HuH-7 (cell line): ENCODE measurements around the gene AMOTL2.

Experiments
- DNase-seq: peaks from one replicate; pipeline ENCODE4 v3.0.0; 2011; ENCODE audit warnings: low spot score

Gene AMOTL2

GRCh38 chr3:134366221-134366927 is 7.9 kb downstream of the AMOTL2 start:
- DNase-seq = no peak

- no peak for DNase-seq
These were observed 8.5 kb downstream of the AMOTL2 start for GRCh38 chr3:134365766-134366065.

- no peak for DNase-seq
These were observed 9.1 kb downstream of the AMOTL2 start for GRCh38 chr3:134364936-134365765.

DNA sequence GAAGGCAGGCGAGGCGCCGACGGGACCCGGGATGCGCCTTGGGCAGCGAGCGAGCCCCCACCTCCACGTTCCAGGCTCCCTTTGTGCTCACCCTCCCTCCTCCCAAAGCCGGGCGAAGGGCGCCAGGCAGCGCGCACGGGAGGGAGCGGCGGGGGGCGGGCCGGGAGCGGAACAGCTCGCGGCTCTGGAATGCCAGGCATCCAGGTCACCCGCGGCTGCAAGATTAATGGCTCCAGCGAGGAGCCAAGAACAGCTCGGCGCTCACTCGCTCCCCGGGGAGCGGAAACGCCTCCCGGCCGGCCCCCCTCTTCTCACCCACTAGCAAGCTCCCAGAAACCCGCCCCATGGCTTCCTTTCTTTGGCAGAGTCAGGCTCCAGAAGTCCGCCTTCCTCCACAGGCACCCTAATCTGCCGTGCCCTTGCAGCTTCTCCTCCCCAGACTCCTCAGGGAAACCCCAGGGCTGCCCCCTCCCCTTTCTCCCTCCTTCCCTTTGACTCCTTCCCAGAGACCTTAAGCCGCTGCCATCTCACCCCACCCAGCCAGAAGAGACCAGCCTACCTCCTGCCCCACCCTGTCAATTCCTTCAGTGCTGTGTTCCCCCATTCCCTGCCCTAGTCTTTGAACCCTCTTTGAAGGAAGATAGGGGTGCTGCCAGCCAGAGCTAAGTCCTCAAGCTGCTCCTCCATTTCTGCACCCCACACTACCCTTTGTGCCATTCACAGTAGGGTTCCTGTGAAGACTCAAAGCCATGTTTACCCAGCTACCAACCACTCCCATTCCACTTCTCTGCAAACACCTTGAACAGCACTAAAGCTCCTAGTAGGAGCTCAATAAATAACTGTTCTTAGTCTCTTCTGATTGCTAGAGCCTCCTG is 9.9 kb downstream of the AMOTL2 start:
- DNase-seq = peak; percentile 96

- DNase-seq = no peak
These were observed 10.9 kb downstream of the AMOTL2 start for GRCh38 chr3:134363381-134363755.

DNA sequence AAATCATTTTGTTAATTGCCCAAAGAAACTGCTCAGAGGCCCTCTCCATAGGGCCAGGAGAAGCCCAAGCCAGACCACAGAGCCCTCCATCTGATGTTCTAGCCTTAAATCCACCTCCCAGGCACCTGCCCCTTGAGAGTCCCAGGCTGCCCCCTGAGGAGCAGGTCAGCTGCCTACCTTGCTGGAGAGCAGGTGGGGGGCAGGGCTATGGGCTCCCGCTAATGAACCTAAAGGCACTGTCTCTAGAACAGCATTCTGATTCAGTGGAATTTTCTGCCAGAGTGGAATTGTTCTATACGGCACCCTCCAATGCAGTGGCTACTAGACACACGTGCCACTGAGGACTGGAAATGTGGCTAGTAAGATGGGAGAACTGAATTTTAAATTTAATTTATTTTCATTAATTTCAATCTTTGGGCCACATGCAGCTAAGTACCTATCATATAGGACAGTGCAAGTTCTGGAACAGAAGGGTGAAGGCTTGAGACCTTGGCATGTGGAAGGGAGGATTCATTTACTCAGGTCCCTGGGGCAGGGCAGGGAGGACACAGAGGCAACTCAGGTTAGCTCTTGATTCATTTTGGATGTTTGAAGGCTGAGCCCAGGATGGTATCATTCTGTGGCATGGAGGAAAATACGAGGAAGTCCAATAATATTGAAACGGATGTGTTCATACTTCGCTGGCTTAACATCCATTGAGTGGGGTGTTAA is 11.4 kb downstream of the AMOTL2 start:
- DNase-seq = no peak

DNA sequence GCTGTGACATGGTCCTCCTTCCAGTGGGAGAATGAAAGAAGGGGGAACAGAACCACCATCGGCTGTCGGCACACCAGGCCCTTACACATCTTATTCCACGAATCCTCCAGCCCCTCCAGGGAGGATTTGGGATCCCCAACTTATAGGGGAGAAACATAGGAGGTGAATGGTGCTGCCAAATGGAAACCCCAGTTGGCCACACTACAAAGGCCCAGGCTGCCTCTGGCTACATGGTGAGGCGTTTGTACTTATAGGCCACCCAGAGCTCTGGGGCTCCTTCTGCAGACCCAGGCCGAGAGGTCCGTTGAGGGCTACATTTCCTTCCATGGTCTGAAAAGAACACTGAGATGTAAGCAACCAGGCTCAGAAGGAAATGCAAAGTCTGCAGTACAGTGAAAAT is 12.0 kb downstream of the AMOTL2 start:
- no peak for DNase-seq

GRCh38 chr3:134361162-134361835 is 12.9 kb downstream of the AMOTL2 start:
- no peak for DNase-seq

DNA sequence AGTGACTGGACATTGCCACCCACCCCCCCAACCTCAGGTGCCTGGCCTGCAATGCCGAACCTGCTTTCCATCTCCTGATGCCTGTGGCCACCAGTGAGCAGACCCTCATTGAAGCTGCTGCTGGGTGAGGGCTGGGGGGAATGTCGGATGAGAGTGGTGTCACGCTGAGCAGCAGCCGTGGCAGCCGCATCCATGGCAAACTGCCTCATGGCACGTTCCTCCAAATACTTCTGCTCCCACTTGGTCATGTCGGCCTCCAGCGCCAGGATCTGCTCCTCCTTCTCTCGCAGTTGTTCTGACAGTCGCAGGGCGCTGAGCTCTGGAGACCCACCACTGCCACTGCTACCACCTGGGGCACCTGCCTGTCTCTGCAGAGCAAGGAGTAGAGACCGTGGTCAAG is 14.2 kb downstream of the AMOTL2 start:
- no peak for DNase-seq

GRCh38 chr3:134359121-134360010 is 14.9 kb downstream of the AMOTL2 start:
- no peak for DNase-seq

DNA sequence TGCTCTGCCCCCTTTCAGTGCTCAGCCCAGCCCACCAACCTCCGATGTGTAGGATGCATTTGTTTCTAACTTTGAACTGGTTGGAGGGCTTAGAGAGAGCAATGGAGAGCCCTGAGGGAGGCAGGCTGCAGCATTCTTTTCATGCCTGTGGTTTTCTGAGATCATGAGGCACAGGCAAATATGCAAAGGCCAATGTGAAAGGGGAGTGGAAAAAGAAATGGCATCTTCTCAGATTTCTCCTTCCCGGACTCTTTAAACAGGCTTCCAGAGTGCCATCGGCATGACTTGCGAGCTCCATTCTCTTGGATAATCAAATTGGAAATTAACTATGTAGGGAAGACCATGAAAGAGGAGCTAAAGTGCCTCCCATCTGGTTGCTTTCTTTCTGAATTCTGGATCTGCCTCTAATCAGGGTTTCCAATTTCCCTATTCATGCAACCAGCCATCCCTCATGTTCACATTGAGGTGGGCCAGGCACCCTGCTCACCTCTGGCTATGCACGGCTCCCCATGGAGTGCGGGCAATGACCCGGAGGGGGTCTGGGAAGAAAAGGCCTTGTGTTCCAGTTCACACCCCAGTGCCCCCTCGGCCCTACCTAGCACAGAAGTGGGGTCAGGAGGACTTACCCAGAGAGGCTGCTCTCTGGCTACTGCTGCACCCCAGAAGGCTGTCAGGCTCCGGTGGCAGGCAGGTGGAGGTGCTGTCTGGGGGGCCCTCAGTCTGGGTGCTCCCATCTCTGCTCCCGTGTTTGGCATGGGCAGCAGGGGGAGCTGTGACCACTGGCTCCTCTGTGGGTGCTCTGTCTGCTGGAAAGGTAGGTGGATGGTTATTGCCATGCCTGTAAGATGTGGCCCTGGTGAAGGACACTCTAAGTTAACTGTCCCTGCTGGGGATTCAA is 16.1 kb downstream of the AMOTL2 start:
- DNase-seq = peak; percentile 77

DNA sequence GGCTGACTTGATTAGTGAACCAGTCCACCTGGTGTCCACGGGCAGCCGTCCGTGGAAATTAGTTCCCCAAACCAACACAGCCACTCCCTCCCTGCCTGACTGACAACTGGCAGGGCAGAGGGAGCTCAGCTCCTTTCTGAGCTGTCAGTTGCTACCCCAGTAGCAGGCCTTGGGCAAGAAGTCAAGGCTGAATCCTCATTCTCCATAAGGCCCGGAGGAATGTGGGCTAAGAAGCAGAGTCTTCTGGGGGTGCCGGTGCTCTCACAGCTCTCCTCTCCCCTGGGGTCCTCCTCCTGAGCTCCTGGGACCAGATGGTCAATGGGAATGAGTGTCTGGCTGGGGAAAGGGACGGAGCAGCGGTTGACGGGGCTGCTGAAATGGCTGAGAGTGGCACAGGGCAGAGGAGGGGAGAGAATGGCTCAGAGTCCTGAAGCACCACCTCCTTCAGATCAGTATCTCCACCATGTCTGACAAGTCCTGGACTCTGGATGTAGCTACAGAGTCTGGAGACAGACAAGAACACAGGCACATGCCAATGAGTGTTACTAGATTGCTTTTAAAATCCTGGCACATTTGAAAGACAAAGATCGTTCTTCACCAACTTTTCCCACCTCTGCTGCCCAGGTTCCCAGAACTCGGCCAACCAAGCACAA is 16.9 kb downstream of the AMOTL2 start:
- no peak for DNase-seq

DNA sequence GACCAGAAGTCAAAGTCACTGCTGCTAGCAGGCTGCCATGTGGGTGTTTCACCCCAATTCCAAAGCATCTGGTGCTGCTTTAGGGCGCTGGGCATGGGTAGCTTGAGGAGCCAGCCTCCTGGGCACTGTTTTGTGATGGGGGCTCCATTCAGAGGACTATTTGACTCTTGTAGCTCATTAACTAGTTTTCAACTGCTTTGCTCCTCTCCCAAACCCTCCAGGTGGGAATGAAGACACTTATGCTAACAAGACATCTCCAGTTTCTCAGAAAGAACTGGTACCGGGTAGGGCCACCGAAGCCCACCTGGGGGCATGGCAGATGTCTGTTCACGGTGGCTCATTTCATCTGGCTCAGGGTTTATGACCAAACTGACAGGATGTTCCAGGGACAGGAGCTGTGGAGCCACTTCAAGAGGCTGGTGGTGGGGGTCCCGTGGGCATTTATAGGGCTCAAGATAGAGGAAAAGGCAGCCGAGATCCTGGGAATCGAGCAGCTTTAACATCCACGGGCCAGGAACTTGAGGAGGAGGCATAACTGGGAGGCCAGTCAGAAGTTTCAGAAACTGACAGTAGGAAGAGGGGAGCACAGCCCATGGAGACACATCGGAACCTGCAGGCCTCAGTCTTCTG is 17.7 kb downstream of the AMOTL2 start:
- DNase-seq = no peak

DNA sequence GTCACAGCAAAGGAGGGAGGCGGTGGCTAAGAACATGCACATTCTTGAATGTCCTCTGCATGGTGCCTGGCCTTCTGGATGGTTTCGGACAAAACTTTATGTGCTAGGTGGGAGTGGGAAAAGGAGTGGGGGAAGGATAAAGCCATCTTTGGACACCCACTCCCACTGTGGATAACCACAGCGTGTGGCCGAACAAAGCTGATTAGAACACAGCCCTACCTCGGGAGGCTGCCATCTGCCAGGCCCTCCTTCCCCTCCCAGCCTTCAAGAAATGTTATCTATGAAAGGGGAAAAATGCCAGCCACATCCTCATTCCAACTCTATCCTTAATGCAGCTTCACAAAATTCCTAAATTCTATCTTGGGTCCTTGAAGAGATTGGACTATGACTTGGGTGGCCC is 18.8 kb downstream of the AMOTL2 start:
- no peak for DNase-seq

DNA sequence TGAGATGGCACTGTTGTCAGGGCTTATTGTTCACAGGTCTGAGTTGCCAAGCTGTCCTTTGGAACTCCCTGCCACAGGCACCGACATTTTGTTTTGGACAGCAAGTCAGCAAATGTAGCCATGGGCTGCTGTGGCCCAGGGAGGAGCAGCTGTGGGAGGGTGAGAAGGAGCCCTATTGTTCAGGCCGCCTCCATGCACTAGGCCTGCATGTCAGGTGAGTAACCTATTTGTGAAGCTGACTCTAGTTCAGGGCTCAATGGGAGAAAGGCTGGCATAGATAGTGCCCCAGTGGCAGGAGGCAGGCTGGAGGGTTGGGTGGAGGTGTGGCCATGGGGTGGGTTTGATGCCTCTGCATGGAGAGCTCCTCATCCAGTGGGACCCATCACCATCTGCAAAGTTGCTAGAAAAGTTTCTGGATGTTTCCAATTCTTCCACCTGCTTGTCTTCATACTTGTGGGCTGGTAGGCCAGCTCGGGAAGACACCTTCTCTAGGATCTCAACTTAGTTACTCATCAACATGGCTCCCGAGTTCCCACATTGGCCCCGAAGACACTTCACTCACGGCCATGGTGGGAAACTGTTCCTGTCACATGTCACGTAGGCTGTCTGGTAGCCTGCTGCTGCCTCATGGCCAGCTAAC is 19.5 kb downstream of the AMOTL2 start:
- no peak for DNase-seq

DNA sequence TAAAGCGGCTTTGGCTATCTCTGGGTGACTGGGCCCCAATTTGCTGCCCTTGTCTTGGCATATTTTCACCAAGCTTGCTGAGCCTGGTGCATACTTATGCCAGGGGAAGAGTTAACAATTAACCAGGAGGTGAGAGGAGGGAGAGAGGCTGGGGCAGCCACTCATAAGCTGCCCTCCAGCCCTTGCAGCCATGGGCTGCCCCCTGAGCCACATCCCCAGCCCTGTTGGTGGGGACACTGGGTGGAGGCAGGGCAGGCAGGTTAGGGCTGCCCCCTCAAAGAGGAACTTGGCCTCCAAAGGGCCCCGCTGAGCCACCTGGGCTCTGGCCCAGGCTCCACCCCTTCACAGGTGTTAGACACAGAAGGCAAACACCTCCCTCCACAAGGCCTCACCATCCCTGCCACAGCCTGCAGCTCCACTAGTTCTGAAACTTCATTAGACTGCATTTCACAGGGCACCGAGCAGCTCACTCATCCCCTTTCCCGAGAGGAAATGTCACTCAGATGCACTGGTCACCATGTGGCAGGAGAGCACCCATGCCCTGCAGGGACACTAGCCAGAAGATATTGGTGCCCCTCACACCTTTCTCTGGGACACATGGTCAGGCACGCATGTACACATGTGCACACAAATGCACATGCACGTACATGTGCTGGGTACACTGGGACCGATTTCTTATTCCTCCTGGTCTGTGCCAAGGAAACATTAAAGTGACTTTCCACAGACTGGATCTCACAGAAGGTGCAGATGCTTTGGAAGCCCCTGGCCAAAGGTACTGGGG is 20.2 kb downstream of the AMOTL2 start:
- DNase-seq = no peak

DNA sequence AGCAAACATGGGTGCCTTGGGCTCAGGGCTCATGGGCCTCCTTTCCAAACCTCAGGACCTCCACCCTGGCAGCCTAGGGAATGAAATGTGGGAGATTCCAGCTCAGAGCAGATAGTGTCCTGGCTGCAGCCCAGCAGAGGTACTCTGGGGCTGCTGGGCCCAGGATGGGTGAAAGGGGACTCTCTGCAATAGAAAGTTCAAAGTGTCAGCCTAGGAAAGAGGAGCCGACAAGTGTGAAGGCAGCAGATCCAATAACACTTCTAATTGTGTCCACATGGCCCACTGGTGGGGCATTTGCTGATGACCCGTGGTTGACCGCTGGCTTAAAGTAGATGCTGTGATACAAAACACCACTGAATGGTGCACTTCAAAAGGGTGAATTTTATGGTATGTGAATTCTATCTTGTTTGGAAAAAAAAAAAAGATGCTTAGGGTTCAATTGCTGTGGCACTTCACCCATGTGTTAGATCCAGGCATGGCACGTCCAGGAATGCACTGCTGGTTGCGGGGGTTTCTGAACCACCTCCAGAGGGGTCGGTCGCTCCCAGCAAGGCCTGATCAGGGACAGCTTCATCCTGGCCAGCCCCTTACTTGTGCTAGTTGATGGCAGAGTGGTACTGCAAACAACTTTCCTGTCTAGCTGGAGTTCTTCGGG is 20.9 kb downstream of the AMOTL2 start:
- no peak for DNase-seq
